Adrenal gland (tissue), 5 donors: ENCODE results near the gene DMTF1.
"Not testable (repeated sequence)": the region's sequence is repeated elsewhere in the genome, so short reads cannot be mapped to it uniquely, and the experiment has no call there.

Experiments used
- POLR2A ChIP-seq, 2 donors: fragments of 450-650 bp; IDR thresholded peaks; one replicate each; pipeline ENCODE4 v1.6.1; 2017; ENCODE audit warnings: antibody characterized with exemption in 2 of 2, mild to moderate bottlenecking in 2 of 2, moderate library complexity in 1 of 2
- TF ChIP-seq, protein P1 (sequence below), 6 experiments: fragments of 450-650 bp in 4 of 6; fragments of 200-600 bp in 2 of 6; sonication (generic) in 1 of 6; IDR thresholded peaks; 1 replicate in 5 of 6; 2 replicates in 1 of 6; pipeline versions ENCODE4 v1.5.1 to v1.8.0; 2016 to 2021; ENCODE audit warnings: antibody characterized with exemption in 6 of 6, mild to moderate bottlenecking in 2 of 6, moderate library complexity in 1 of 6
- donor health status: DM: no; HTN: no; CAD: no.

DNA sequence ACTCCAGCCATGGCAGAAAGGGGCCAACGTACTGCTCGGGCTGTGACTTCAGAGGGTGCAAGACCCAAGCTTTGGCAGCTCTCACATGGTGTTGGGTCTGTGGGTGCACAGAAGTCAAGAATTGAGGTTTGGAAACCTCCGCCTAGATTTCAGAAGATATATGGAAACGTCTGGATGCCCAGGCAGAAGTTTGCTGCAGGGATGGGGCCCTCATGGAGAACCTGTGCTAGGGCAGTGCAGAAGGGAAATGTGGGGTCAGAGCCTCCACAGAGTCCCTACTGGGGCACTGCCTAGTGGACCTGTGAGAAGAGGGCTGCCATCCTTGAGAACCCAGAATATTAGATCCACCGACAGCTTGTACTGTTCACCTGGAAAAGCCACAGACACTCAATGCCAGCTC is 93.4 kb downstream of the DMTF1 start:
- TF ChIP-seq, protein P1, sequence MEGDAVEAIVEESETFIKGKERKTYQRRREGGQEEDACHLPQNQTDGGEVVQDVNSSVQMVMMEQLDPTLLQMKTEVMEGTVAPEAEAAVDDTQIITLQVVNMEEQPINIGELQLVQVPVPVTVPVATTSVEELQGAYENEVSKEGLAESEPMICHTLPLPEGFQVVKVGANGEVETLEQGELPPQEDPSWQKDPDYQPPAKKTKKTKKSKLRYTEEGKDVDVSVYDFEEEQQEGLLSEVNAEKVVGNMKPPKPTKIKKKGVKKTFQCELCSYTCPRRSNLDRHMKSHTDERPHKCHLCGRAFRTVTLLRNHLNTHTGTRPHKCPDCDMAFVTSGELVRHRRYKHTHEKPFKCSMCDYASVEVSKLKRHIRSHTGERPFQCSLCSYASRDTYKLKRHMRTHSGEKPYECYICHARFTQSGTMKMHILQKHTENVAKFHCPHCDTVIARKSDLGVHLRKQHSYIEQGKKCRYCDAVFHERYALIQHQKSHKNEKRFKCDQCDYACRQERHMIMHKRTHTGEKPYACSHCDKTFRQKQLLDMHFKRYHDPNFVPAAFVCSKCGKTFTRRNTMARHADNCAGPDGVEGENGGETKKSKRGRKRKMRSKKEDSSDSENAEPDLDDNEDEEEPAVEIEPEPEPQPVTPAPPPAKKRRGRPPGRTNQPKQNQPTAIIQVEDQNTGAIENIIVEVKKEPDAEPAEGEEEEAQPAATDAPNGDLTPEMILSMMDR (IDR thresholded peaks at IDR 0.05), result not testable (repeated sequence)
- not testable (repeated sequence) for TF ChIP-seq POLR2A (IDR thresholded peaks at IDR 0.05)
